OCI-LY3 (cell line): ENCODE measurements around the gene DUSP11.

Source experiments
- EZH2phosphoT487 ChIP-seq: fragments of 200-600 bp; shearing (Covaris generic); IDR thresholded peaks from 2 replicates; pipeline ENCODE4 v1.6.1; 2018; ENCODE audit warnings: antibody characterized with exemption, mixed run types, low read depth
- TF ChIP-seq, protein P1 (sequence below): fragments of 200-600, 300-600 bp; sonication (generic); IDR thresholded peaks from 2 replicates; pipeline ENCODE4 v1.5.1; 2014; ENCODE audit warnings: antibody characterized with exemption, low read length, low read depth

DNA sequence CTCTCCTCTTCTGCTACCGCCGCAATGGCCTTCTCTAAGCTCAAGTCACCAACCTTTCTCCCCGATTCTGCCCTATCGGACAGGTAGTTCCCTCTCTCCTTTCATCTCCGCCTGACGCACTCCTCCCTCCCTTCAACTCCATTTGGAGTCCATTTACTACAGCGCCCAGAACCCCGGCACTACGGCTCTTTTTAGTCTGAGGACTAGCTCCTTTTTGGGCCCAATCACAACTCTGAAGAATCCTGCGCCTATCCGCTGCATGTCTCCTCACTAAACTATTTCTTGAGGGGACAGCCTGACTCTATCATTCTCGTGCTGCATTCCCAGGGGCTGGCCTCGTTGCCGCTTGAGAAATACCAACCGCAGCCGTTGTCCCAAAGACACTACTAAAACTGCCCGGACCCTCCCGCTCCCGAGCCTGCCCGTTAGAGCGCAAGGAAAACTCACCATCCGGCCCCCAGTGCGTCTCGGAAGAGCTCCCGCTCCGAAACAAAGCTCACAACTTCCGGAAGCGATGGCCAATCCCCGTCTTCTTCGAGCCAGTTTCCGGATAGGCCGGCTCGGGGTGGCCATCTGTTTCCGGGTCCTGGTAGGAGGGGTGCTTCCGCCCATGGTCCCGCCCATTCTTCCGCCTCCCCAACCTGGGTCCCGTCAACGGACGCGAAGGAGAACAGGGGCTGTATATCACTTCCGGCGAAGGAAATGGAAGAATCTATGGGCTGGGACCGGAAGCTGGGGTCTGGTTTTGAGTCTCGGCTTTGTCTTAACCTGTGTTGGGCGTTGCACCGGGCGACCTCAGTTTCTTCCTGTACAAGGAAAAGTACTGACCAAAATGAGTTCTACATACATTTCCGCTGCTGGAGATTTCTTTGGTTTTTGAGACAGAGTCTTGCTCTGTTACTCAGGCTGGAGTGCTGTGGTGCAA is 42.8 kb downstream of the DUSP11 start, which contains the start of gene TPRKB:
- TF ChIP-seq, protein P1, sequence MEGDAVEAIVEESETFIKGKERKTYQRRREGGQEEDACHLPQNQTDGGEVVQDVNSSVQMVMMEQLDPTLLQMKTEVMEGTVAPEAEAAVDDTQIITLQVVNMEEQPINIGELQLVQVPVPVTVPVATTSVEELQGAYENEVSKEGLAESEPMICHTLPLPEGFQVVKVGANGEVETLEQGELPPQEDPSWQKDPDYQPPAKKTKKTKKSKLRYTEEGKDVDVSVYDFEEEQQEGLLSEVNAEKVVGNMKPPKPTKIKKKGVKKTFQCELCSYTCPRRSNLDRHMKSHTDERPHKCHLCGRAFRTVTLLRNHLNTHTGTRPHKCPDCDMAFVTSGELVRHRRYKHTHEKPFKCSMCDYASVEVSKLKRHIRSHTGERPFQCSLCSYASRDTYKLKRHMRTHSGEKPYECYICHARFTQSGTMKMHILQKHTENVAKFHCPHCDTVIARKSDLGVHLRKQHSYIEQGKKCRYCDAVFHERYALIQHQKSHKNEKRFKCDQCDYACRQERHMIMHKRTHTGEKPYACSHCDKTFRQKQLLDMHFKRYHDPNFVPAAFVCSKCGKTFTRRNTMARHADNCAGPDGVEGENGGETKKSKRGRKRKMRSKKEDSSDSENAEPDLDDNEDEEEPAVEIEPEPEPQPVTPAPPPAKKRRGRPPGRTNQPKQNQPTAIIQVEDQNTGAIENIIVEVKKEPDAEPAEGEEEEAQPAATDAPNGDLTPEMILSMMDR: no peak
- TF ChIP-seq EZH2phosphoT487: no peak
